Spinal cord (tissue), 10 donors: ENCODE measurements around the gene SMIM44. TPM values are rescaled to one million over a fixed set of nuclear protein-coding genes. Genes with fewer than 3 reads are reported as not detected.
A peak's percentile ranks its signal among the peaks of the same experiment; 100 is the strongest.

Source experiments
- DNase-seq, 6 donors: peaks; one replicate each; pipeline versions ENCODE4 v3.0.0 to v3.0.0-alpha.2; 2013 to 2015; ENCODE audit warnings: low spot score in 6 of 6, low read depth in 4 of 6
- H3K27ac ChIP-seq: one replicate; pipeline ENCODE4 v1.5.1; 2013; ENCODE audit warnings: low read depth, low read length, control low read depth
- H3K27me3 ChIP-seq: one replicate; pipeline ENCODE4 v1.6.1; 2013; ENCODE audit warnings: low read length; ENCODE audit not compliant: control insufficient read depth, insufficient read depth
- H3K36me3 ChIP-seq: one replicate; pipeline ENCODE4 v1.6.1; 2013; ENCODE audit warnings: low read length; ENCODE audit not compliant: control insufficient read depth, insufficient read depth
- H3K4me1 ChIP-seq: one replicate; pipeline ENCODE4 v1.6.1; 2013; ENCODE audit warnings: low read length; ENCODE audit not compliant: control insufficient read depth, insufficient read depth
- H3K4me3 ChIP-seq: one replicate; pipeline ENCODE4 v1.5.1; 2013; ENCODE audit warnings: low read depth, low read length, control low read depth
- H3K9me3 ChIP-seq: one replicate; pipeline ENCODE4 v1.6.1; 2013; ENCODE audit warnings: low read length; ENCODE audit not compliant: control insufficient read depth, insufficient read depth
- WGBS: methylation state at CpG from one replicate; pipeline ENCODE4 v1.1.5; 2013; ENCODE audit warnings: missing lambda C conversion rate; ENCODE audit not compliant: insufficient coverage; 5-methylcytosine and 5-hydroxymethylcytosine counted together
- polyA plus RNA-seq, 2 donors: library from polyadenylated mRNA; unstranded; fragments of 120-200 nt; gene quantifications; one replicate each; pipeline ENCODE4 v1.2.1, GENCODE V29; 2013; ENCODE audit not compliant: insufficient read length in 2 of 2
- total RNA-seq, 2 donors: library from RNA; depleted of rRNA in 1 of 2; stranded (reverse); fragments of 120-200 nt in 1 of 2; fragments of >200 nt in 1 of 2; gene quantifications; one replicate each; pipeline versions ENCODE4 v1.2.3 to v1.2.4, GENCODE V29; 2013 to 2014
- donor health status: healthy.

SMIM44 gene
- total and polyA plus RNA-seq, 4 donors, result not detected

- Histone ChIP-seq H3K27ac (peak overlapping the region; percentile 80), H3K27me3 (peaks cover 2% of the 10 kb centered on the region), H3K9me3 (no peaks in the 10 kb centered on the region), H3K36me3 (peaks cover 76% of the 10 kb centered on the region), H3K4me1 (peaks cover 53% of the 10 kb centered on the region), H3K4me3 (no peak overlapping the region)
- WGBS, result 68% methylated on average over 9 of the region's 15 CpGs
- no peak for DNase-seq
Observed at GRCh38 chr19:3459965-3460582, 23.2 kb downstream of the SMIM44 start.

GRCh38 chr19:3459089-3459881 is 24.0 kb downstream of the SMIM44 start:
- Histone ChIP-seq H3K27me3 (peaks cover 2% of the 10 kb centered on the region), H3K36me3 (peaks cover 81% of the 10 kb centered on the region), H3K9me3 (no peaks in the 10 kb centered on the region), H3K27ac (peak overlapping the region; percentile 80), H3K4me3 (no peak overlapping the region), H3K4me1 (peaks cover 46% of the 10 kb centered on the region)
- WGBS, result 16% methylated on average over 21 of the region's 26 CpGs
- DNase-seq, result peak in 3 of 6 donors; percentile 62 to 92 (median 75)

GRCh38 chr19:3458229-3459088 is 24.8 kb downstream of the SMIM44 start:
- Histone ChIP-seq H3K36me3 (peaks cover 81% of the 10 kb centered on the region), H3K4me1 (peaks cover 38% of the 10 kb centered on the region), H3K27me3 (peaks cover 2% of the 10 kb centered on the region), H3K4me3 (no peak overlapping the region), H3K9me3 (no peaks in the 10 kb centered on the region), H3K27ac (peak overlapping the region; percentile 80)
- DNase-seq, result no peak
- 28% methylated on average over 16 of the region's 19 CpGs for WGBS

- DNase-seq, result no peak
- Histone ChIP-seq H3K36me3 (peaks cover 81% of the 10 kb centered on the region), H3K4me1 (peaks cover 38% of the 10 kb centered on the region), H3K27ac (peak overlapping the region; percentile 80), H3K4me3 (no peak overlapping the region), H3K27me3 (peaks cover 2% of the 10 kb centered on the region), H3K9me3 (no peaks in the 10 kb centered on the region)
- 35% methylated on average over 16 of the region's 22 CpGs for WGBS
Observed at GRCh38 chr19:3457528-3458228, 25.6 kb downstream of the SMIM44 start.

- Histone ChIP-seq H3K4me1 (peaks cover 38% of the 10 kb centered on the region), H3K36me3 (peaks cover 85% of the 10 kb centered on the region), H3K9me3 (no peaks in the 10 kb centered on the region), H3K4me3 (no peak overlapping the region), H3K27me3 (peaks cover 2% of the 10 kb centered on the region), H3K27ac (peak overlapping the region; percentile 80)
- DNase-seq, result no peak
- 71% methylated on average over 14 of the region's 18 CpGs for WGBS
Observed at GRCh38 chr19:3456925-3457527, 26.2 kb downstream of the SMIM44 start.

- H3K36me3 ChIP-seq, result peaks cover 91% of the 10 kb centered on the region
- H3K4me3 ChIP-seq, result no peak overlapping the region
- H3K4me1 ChIP-seq, result peaks cover 38% of the 10 kb centered on the region
- no peaks in the 10 kb centered on the region for H3K9me3 ChIP-seq
- whole genome bisulfite sequencing, result 65% methylated on average over 26 of the region's 37 CpGs
- H3K27ac ChIP-seq, result peak overlapping the region; percentile 25
- DNase-seq, result peak in 1 of 6 donors; percentile 51
- H3K27me3 ChIP-seq, result peaks cover 2% of the 10 kb centered on the region
Observed at GRCh38 chr19:3455960-3456601, 27.2 kb downstream of the SMIM44 start.

GRCh38 chr19:3455393-3455955 is 27.8 kb downstream of the SMIM44 start:
- no peaks in the 10 kb centered on the region for H3K9me3 ChIP-seq
- peaks cover 2% of the 10 kb centered on the region for H3K27me3 ChIP-seq
- WGBS, result 86% methylated on average over 7 of the region's 7 CpGs
- peaks cover 38% of the 10 kb centered on the region for H3K4me1 ChIP-seq
- no peak for DNase-seq
- peaks cover 93% of the 10 kb centered on the region for H3K36me3 ChIP-seq
- no peak overlapping the region for H3K4me3 ChIP-seq
- H3K27ac ChIP-seq, result peak overlapping the region; percentile 25

- DNase-seq, result no peak
- Histone ChIP-seq H3K4me3 (no peak overlapping the region), H3K27ac (no peak overlapping the region), H3K4me1 (peaks cover 33% of the 10 kb centered on the region), H3K36me3 (peaks cover 93% of the 10 kb centered on the region), H3K27me3 (no peaks in the 10 kb centered on the region), H3K9me3 (no peaks in the 10 kb centered on the region)
- WGBS, result 96% methylated on average over 13 of the region's 15 CpGs
Observed at GRCh38 chr19:3454656-3455392, 28.4 kb downstream of the SMIM44 start.
